GM20000 (cell line): ENCODE data around the gene MLXIP.
"Not testable (repeated sequence)": the region's sequence is repeated elsewhere in the genome, so short reads cannot be mapped to it uniquely, and the experiment has no call there.

ENCODE experiments used
- DNase-seq: peaks from one replicate; pipeline ENCODE4 v3.0.0; 2012; ENCODE audit warnings: low spot score
- CTCF ChIP-seq: IDR thresholded peaks from 2 replicates; pipeline ENCODE4 v1.5.1; 2012; ENCODE audit warnings: mild to moderate bottlenecking, control low read depth; ENCODE audit errors: extremely low read depth, missing control alignments

The MLXIP gene

DNA sequence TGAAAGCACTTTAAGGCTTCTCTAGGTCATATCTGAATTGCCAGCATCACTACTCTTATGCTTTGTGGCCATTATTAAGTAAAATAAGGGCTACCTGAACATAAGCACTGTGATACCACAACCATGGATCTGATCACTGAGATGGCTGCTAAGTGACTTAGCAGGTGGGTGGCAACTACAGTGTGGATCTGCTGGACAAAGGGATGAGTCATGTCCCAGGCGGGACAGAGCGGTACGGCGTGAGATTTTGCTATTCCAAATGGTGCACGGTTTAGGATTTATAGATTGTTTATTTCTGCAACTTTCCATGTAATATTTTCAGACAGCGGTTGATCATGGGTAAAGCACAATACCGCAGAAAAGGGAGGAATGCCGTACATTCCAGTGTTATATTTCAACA is 39.4 kb downstream of the MLXIP start:
- TF ChIP-seq CTCF: no peak
- no peak for DNase-seq

DNA sequence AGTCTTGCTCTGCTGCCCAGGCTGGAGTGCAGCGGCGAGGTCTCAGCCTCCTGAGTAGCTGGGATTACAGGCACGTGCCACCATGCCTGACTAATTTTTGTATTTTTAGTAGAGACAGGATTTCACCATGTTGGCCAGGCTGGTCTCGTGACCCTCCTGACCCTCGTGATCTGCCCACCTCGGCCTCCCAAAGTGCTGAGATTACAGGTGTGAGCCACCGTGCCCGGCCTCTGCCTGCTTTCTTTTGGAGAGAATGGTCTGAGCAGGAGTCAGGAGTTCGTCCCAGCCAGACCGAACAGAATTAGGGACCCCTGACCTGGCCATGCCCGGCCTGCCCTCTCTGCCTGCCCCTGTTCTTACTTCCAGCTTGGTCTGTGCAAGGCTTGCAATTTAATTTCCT is 42.8 kb downstream of the MLXIP start:
- DNase-seq: not testable (repeated sequence)

GRCh38 chr12:122121745-122122144 is 43.2 kb downstream of the MLXIP start:
- no peak for TF ChIP-seq CTCF
- no peak for DNase-seq

DNA sequence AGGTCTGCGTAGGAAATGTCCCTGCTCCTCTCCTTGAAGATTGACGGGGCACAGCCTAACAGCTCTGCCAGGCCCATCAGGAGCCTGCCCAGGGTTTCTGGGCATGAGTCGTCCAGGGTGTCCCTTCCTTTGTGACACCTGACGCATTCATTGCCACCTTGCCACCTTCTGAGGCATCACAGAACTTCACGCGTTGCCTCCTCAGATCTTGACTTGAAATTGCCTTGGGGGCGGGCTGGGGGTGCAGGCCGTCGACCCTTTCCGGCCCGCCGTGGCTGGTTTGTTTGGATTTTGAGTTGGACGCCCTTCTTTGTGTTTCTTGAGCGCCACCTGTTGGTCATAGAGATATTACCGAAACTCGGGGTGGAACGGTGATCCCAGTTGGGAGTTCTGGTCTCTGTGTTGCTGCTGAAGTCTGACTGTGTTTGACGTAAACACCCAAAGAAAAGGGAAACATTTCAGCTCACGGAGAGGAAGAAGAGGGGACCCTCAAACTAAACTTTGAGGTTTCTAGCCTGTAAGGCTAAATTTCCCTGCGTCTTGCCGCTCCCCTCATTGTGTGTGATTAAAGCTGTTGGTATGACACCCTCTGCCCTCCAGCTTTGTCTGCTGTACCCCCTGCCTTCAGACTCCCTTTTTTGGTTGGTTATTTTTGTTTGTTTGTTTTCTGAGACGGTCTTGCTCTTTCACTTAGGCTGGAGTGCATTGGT is 44.6 kb downstream of the MLXIP start:
- peak; percentile 55 for TF ChIP-seq CTCF
- DNase-seq: peak; percentile 84

DNA sequence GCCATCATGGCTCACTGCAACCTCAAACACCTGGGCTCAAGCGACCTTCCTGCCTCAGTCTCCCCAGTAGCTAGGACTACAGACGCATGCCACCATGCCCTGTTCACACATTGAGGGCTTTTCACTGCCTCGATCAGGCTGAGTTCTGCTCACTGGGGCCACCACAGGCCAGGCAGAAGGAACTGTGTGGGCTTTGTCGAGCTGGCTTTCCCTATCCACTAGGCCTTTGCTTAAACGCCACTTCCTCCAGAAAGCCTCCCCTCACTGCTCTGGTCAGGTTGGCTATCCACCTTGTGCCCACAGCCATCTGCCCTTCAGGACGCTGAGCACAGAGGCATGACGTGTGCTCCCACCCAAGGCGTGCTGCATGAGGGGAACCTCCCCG is 45.2 kb downstream of the MLXIP start:
- DNase-seq: no peak
- no peak for TF ChIP-seq CTCF

DNA sequence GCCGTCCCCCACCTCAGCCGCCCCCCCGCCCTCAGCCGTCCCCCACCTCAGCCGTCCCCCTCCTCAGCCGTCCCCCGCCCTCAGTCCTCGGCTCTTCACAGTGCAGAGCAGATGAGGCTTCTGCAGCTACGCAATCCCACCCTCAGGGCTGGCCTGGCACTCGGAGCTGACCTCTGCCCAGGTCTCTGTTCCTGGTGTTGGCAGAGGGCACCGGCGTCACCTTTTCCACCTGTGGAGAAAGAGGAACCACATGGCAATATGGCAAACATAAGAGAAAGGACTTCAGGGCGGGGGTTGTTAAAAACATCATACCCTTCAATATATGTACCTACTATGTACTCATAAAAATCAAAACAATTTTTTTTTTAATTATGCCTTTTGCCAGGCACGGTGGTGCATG is 45.8 kb downstream of the MLXIP start:
- DNase-seq: no peak
- no peak for TF ChIP-seq CTCF

DNA sequence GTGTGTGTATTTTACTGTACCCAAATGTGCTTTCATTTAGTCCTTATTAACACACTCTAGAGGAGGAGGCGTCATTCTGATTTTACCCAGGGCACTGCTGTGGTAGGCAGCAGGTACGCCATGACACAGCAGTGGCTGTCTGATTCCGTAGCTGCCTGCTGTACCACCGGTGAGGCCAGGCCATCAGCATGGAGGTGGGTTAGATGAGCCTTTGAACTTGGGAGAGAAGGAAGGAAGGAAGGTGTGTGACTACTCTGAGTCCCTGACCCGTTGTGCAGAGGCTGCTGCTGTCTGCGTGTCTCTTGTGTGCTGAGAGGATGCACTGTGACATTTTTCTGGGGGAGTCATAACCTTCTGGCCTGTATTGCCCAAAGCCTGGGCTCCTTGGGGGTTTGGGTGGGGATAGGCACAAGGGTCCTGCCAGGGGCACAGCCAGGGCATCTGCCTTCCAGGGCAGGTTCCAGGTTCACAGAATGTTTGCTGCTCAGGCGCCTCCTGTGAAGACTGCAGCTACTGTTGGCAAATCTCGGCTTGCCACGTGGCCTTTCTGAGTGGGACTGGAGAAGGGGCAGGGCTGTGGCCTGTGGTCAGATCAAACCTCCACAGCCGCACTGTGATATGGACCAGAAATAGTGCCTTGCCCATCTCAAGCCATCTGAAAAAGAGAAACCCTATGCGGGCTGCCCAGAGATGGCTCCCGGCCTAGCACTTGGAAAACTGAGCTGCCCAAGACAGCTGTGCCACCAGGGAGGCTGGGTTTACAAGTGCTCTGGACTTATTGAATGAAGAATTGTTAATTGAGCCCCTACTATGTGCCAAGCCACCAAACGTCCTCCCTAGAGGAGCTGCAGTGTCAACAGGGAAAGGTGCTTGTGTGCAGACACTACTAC is 47.1 kb downstream of the MLXIP start:
- no peak for DNase-seq
- no peak for TF ChIP-seq CTCF

DNA sequence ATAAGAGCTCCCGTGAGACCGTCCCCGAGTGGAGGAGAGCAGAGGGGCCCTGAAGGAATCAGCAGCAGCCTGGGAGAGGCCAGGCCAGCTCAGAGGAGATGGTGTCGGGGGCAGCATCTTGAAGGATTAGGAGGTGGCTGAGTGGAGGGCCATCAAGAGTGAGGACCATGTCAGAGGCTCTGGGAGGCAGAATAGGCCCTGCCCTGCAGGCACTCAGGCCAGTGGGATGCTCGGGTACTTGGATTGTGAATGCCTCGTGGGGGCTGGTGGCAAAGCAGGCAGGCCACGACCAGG is 47.7 kb downstream of the MLXIP start:
- TF ChIP-seq CTCF: no peak
- DNase-seq: no peak
